ENCODE measurements around the gene NWD2.

NWD2 gene

GRCh38 chr4:37441231-37442061, 196.9 kb downstream of the NWD2 start:
- DNase-seq, result no peak

- DNase-seq, result no peak
These were observed 197.4 kb downstream of the NWD2 start for GRCh38 chr4:37442062-37442323.

DNA sequence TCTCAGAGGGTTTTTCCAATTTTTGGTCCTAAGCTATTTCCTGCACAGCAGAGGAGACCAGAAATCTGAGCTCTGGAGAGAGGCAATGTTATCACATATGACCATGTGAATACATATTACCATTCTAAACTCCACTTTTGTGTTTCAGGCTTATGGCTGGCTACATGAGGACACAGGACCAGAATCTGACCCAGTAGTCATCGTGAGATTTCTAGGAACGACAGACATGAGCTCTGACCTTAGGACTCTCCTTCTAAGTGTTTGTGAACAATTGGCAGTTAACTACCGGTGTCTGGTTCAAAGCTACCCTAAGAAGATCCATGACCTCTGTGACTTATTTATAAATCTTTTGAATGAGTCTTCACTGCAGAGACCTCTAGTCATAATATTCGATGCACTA, 198.6 kb downstream of the NWD2 start:
- DNase-seq, result no peak

GRCh38 chr4:37445023-37445422, 200.5 kb downstream of the NWD2 start:
- DNase-seq, result no peak

- no peak for DNase-seq
These were observed 201.5 kb downstream of the NWD2 start for GRCh38 chr4:37446016-37446415.

DNA sequence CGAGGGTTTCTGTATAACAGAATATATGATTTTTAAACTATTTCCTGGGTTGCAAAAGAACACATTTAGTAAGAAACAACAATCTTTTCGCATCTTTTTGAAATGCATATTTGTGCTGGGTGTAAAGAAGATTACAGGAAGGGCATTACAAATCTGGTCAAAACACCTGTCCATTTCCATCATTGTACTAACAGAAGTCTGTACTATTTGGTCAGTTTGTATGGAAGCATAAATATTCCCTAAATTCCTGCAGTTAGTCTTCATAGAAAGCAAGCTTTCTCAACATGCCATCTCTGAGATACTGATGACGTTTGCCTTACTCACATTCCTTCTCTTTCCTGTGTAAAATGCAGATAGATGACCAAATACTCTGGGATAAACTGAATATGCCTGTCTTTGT, 203.3 kb downstream of the NWD2 start:
- DNase-seq, result no peak

GRCh38 chr4:37450309-37450708, 205.8 kb downstream of the NWD2 start:
- no peak for DNase-seq

DNA sequence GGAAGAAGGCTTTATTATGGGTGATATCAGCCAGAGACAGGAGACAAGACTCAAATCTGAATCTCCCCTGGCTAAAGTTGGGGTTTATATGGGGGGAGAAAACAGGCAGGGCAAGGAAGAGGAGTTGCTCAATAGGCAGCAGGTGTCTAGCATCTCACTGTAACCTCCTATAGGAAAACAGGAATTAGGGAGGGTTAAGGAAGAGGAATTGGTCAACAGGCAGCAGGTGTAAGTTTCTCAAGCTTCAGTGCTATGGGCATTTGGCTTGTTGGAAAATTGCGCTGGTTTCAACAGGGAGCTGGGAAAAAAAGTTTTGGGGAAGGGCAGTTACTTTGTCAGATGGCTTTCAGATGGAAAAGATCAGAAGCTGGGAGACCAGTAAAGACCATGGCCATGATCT, 206.4 kb downstream of the NWD2 start:
- no peak for DNase-seq

- DNase-seq, result no peak
These were observed 207.1 kb downstream of the NWD2 start for GRCh38 chr4:37451656-37452055.

GRCh38 chr4:37452952-37453280, 208.4 kb downstream of the NWD2 start:
- DNase-seq, result peak in 2 of 4 experiments; percentile 1 to 2

- DNase-seq, result peak in 3 of 4 experiments; percentile 2 to 37 (median 2)
These were observed 208.9 kb downstream of the NWD2 start for GRCh38 chr4:37453281-37453998.

GRCh38 chr4:37453999-37454800, 209.7 kb downstream of the NWD2 start:
- no peak for DNase-seq

DNA sequence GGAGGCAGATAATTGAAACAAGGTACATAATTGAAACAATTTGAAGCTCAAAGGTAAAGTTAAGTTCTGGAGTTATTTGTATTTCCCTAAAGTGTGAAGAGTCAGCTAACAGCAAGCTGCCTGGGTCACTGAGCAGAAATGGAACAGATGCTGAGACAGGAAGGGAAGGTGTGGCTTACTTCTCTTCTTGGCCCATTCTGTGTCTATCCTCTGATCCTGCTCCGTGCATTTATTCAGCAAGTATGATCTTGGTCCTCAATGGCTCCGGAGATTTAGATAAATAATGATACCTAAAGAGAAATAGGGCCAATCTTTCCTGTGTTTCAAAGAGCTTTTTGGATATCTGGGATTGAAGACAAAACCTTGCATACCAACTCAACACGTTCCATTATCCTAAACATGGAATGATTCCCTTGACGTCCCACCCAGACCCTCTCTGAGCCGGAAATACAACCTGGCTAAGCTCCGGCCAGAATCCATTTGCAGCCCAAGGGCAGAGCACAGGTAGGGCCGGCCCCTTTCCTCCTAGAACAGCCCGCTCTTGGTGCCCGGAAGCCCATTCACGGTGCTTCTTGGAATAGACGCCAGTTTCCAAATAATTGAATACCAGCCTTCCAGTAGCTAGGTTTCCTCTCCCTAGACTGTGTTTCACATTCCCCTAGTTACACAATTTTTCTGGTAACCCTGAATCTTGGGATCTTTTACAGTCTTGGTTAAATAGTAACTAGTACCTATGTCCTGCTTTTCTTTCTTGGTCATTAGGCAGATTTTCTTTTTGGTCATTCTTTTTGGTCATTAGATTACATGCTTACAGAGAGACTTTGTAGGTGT, 211.0 kb downstream of the NWD2 start:
- no peak for DNase-seq

DNA sequence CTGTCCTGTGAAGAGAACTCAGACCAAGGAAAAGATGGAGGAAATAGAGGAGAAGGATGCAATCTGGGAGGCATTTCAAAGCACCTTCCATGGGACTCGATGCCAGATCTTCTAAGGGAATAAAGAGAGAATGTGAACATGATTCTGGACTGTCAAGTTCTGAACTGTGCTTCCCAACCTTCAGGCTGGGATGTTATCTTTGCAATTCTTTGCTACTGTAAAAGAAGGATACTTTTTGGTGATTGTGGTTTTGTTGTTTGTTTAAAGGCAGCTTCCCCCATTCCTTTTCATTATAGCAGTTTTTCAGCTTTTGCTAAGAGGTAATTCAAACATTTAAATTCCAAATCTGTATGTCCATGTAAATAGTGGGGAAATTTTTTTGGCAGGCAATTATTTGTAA, 217.3 kb downstream of the NWD2 start:
- no peak for DNase-seq

GRCh38 chr4:37463033-37463856, 218.7 kb downstream of the NWD2 start:
- DNase-seq, result no peak

DNA sequence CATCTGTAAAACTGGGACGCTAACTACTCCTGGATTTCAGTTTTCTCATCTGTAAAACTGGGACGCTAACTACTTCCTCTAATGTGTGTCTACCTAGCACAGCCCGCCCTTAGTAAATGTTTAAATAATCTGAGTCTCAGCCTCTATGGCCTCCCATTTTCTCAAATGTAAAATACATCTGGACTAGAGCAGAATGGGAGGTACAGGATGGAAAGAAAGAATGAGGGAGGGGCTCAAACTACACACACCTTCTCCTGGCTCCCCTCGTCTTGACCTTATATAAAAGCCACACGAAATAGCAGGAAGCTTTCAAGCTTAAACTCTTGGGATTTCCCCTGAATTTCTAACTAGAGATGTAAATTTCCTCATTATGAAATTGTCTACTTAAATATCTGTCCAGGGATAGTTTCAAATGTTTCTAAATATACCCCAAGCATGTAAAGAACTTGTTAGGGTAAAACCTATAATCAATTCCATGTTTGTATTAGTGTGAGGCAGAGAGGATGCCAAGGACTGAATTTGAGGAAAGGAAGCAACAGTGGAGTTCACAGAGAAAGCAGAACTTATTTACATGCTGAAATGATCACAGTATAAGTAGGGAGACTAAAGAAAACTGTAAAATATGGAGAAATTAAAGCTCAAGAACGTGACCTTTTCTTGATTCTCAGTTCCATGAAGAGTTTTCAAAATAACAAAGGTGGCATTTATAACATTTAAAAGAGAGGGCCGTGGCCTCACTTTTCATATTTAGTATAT, 220.0 kb downstream of the NWD2 start:
- DNase-seq, result no peak

DNA sequence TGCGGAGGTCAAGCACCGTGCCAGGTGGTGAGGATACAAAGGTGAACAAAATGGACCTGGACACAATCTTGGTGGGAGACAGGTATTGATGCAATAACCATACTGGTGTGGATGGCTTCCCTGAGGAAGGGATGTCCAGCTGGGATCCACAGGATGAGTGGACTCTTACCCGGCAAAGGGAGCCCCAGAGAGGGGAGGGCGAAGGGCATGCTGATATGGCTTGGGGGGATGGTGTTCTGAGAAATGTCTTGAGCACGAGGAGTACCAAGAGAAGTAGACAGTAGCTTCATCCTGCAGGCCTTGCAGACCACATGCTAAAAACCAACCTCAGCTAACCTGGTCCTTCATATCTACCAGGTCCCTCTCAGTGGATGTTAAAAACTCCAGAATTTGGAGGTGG, 220.8 kb downstream of the NWD2 start:
- no peak for DNase-seq

DNA sequence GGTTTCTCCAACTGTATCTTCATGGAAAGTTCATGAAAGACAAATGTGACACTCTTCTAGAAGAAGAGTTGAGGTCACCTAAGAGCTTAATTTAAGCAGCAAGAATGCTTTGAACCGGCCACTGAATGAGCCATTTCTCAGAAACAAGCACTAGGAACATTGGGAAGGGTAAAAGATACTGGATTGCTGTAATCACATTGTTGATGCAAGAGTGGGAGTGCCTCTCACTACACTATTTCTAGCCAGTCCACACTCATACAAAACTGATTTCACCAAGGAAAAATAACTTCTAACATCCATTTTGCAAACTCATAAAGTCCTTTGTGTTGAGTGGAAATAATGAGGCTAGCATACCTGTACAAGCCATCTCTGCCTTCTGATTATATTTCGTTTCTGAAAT, 221.3 kb downstream of the NWD2 start:
- DNase-seq, result no peak

DNA sequence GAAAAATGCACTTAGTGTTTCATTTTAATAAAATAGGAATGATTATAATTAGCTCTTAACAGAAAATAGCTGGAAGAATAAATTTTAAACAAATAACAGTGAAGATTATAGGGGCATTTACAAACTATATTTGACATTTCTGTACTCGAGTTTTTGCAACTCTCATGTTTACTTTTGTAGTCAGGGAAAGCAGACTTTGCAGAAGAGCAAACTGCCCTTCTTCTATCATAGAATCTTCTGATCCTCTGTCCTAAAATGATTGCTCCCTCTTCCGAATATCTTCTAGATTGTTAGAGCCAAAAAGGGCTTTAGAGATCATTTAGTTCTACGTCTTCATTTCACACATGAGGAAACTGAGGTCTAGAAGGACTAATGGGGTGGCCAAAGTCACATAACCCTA, 222.7 kb downstream of the NWD2 start:
- DNase-seq, result no peak

DNA sequence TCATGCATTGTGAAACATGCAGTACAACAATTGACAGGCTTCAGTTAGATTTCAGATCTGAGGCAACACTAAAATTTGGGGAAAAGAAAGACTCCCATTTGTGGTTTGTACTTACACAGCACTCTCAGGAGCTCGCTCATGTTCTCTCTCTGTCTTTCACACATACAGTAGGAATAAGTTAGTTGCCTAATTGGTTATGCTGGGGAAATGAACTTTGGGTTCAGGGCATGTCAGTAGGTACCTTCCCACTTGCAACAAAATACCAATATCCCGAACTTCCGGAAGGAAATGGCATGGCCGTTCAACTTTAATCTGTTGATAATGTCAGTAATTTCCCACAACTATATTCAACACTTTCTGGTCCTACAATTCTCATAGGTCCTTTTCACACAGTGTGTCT, 223.3 kb downstream of the NWD2 start:
- no peak for DNase-seq

DNA sequence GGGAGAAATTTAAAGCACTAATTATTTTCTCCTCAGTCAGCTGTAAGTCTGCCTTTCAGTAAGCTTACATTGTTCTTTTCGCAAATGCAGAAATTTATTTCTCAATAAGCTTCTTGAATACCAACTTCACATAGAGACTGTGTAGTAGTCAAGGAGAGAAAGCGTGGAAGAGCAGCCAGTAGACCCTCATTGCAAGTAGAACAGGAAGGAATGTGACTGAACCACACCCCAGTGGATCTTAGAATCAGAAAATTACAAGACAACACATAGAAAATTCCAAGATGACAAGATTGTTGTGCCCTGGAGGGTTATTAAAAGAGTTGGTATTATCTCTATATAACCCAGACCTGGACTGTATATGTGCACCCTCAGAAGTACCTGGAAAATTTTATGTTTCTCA, 224.7 kb downstream of the NWD2 start:
- DNase-seq, result no peak
